Activated naive CD8-positive, alpha-beta T cell treated with anti-CD3 and anti-CD28 coated beads, Interleukin-2, amount 50 U/mL, for 24 hours (primary cell): ENCODE measurements around the gene YIF1B.

Source experiments
- ATAC-seq: fragments of 150-1000 bp; cut with Tn5 transposase; one replicate; pipeline ENCODE4 v1.10.0; 2021
- DNase-seq: peaks from one replicate; pipeline ENCODE4 v3.0.0; 2021
- H3K27ac Mint-ChIP-seq: one replicate; pipeline ENCODE4 v1.8.0; 2021; ENCODE audit warnings: mild to moderate bottlenecking, mixed read lengths
- H3K27me3 Mint-ChIP-seq: one replicate; pipeline ENCODE4 v1.8.0; 2021; ENCODE audit warnings: mixed read lengths
- H3K36me3 Mint-ChIP-seq: one replicate; pipeline ENCODE4 v1.8.0; 2021; ENCODE audit warnings: low read depth, mixed read lengths
- H3K4me1 Mint-ChIP-seq: one replicate; pipeline ENCODE4 v1.8.0; 2021; ENCODE audit warnings: mixed read lengths
- H3K4me3 Mint-ChIP-seq: one replicate; pipeline ENCODE4 v1.8.0; 2021; ENCODE audit warnings: mild to moderate bottlenecking, moderate library complexity, mixed read lengths
- H3K9me3 Mint-ChIP-seq: one replicate; pipeline ENCODE4 v1.8.0; 2021; ENCODE audit warnings: mixed read lengths

YIF1B gene

GRCh38 chr19:38303517-38304351 lies 12.0 kb downstream of the YIF1B start, which contains the start of gene C19orf33:
Gene C19orf33 (plus strand): TSS chr19:38304251. CDS start chr19:38304262, 11 bp downstream.
- no peaks in the 10 kb centered on the region for H3K9me3 Mint-ChIP-seq
- H3K27ac Mint-ChIP-seq: no peak within 1 kb of the TSS
- H3K4me3 Mint-ChIP-seq: no peak within 1 kb of the TSS
- ATAC-seq (no peak), DNase-seq (no peak)
- H3K36me3 Mint-ChIP-seq: peaks cover 3% of the 10 kb centered on the region
- no peaks in the 10 kb centered on the region for H3K4me1 Mint-ChIP-seq
- H3K27me3 Mint-ChIP-seq: no peaks in the 10 kb centered on the region

GRCh38 chr19:38298821-38299680 lies 16.7 kb downstream of the YIF1B start:
- no peak for DNase-seq

GRCh38 chr19:38294090-38294489 lies 21.7 kb downstream of the YIF1B start:
- H3K4me1 Mint-ChIP-seq: no peaks in the 10 kb centered on the region
- H3K9me3 Mint-ChIP-seq: no peaks in the 10 kb centered on the region
- H3K4me3 Mint-ChIP-seq: no peak overlapping the region
- H3K36me3 Mint-ChIP-seq: no peaks in the 10 kb centered on the region
- H3K27me3 Mint-ChIP-seq: no peaks in the 10 kb centered on the region
- no peak overlapping the region for H3K27ac Mint-ChIP-seq
- ATAC-seq (no peak), DNase-seq (no peak)

More at GRCh38 chr19:38298821-38299680, 16.7 kb downstream of the YIF1B start:
- Mint-ChIP-seq H3K36me3 (no peaks in the 10 kb centered on the region), H3K4me3 (no peak overlapping the region), H3K4me1 (no peaks in the 10 kb centered on the region), H3K27me3 (no peaks in the 10 kb centered on the region), H3K9me3 (no peaks in the 10 kb centered on the region), H3K27ac (no peak overlapping the region)
- no peak for ATAC-seq

GRCh38 chr19:38293281-38293680 lies 22.5 kb downstream of the YIF1B start:
- H3K27me3 Mint-ChIP-seq: no peaks in the 10 kb centered on the region
- H3K4me1 Mint-ChIP-seq: no peaks in the 10 kb centered on the region
- no peak for ATAC-seq
- H3K4me3 Mint-ChIP-seq: no peak overlapping the region
- H3K9me3 Mint-ChIP-seq: no peaks in the 10 kb centered on the region
- no peak overlapping the region for H3K27ac Mint-ChIP-seq
- no peak for DNase-seq
- no peaks in the 10 kb centered on the region for H3K36me3 Mint-ChIP-seq

GRCh38 chr19:38291855-38292254 lies 23.9 kb downstream of the YIF1B start:
- Mint-ChIP-seq H3K27ac (no peak overlapping the region), H3K9me3 (no peaks in the 10 kb centered on the region), H3K27me3 (no peaks in the 10 kb centered on the region), H3K4me1 (no peaks in the 10 kb centered on the region), H3K36me3 (no peaks in the 10 kb centered on the region), H3K4me3 (no peak overlapping the region)
- ATAC-seq: no peak
- no peak for DNase-seq

- no peaks in the 10 kb centered on the region for H3K9me3 Mint-ChIP-seq
- H3K4me3 Mint-ChIP-seq: no peak overlapping the region
- no peak for DNase-seq
- H3K27ac Mint-ChIP-seq: no peak overlapping the region
- H3K27me3 Mint-ChIP-seq: no peaks in the 10 kb centered on the region
- H3K36me3 Mint-ChIP-seq: no peaks in the 10 kb centered on the region
- H3K4me1 Mint-ChIP-seq: no peaks in the 10 kb centered on the region
- ATAC-seq: no peak
Observed at GRCh38 chr19:38290631-38291147, 25.1 kb downstream of the YIF1B start.

- DNase-seq (no peak), ATAC-seq (no peak)
- no peak overlapping the region for H3K4me3 Mint-ChIP-seq
- no peaks in the 10 kb centered on the region for H3K4me1 Mint-ChIP-seq
- H3K27ac Mint-ChIP-seq: no peak overlapping the region
- H3K36me3 Mint-ChIP-seq: no peaks in the 10 kb centered on the region
- H3K27me3 Mint-ChIP-seq: no peaks in the 10 kb centered on the region
- no peaks in the 10 kb centered on the region for H3K9me3 Mint-ChIP-seq
Observed at GRCh38 chr19:38289955-38290354, 25.8 kb downstream of the YIF1B start.

GRCh38 chr19:38288123-38288855 lies 27.5 kb downstream of the YIF1B start:
- no peak for ATAC-seq
- H3K27me3 Mint-ChIP-seq: no peaks in the 10 kb centered on the region
- DNase-seq: no peak
- no peak overlapping the region for H3K4me3 Mint-ChIP-seq
- no peaks in the 10 kb centered on the region for H3K36me3 Mint-ChIP-seq
- H3K27ac Mint-ChIP-seq: no peak overlapping the region
- no peaks in the 10 kb centered on the region for H3K4me1 Mint-ChIP-seq
- no peaks in the 10 kb centered on the region for H3K9me3 Mint-ChIP-seq

GRCh38 chr19:38287604-38288003 lies 28.1 kb downstream of the YIF1B start:
- H3K9me3 Mint-ChIP-seq: no peaks in the 10 kb centered on the region
- H3K27ac Mint-ChIP-seq: no peak overlapping the region
- no peaks in the 10 kb centered on the region for H3K4me1 Mint-ChIP-seq
- no peaks in the 10 kb centered on the region for H3K36me3 Mint-ChIP-seq
- no peaks in the 10 kb centered on the region for H3K27me3 Mint-ChIP-seq
- no peak for ATAC-seq
- no peak overlapping the region for H3K4me3 Mint-ChIP-seq
- no peak for DNase-seq

- Mint-ChIP-seq H3K4me1 (peaks cover 7% of the 10 kb centered on the region), H3K27me3 (no peaks in the 10 kb centered on the region), H3K36me3 (no peaks in the 10 kb centered on the region), H3K4me3 (no peak overlapping the region), H3K27ac (no peak overlapping the region), H3K9me3 (no peaks in the 10 kb centered on the region)
- ATAC-seq: no peak
- DNase-seq: no peak
Observed at GRCh38 chr19:38285567-38285966, 30.2 kb downstream of the YIF1B start.

- H3K9me3 Mint-ChIP-seq: no peaks in the 10 kb centered on the region
- ATAC-seq (no peak), DNase-seq (no peak)
- no peak overlapping the region for H3K4me3 Mint-ChIP-seq
- peaks cover 7% of the 10 kb centered on the region for H3K4me1 Mint-ChIP-seq
- no peaks in the 10 kb centered on the region for H3K27me3 Mint-ChIP-seq
- H3K27ac Mint-ChIP-seq: no peak overlapping the region
- H3K36me3 Mint-ChIP-seq: no peaks in the 10 kb centered on the region
Observed at GRCh38 chr19:38284422-38284821, 31.3 kb downstream of the YIF1B start.

GRCh38 chr19:38283271-38283670 lies 32.5 kb downstream of the YIF1B start:
- no peak for ATAC-seq
- H3K9me3 Mint-ChIP-seq: no peaks in the 10 kb centered on the region
- DNase-seq: no peak
- peaks cover 7% of the 10 kb centered on the region for H3K4me1 Mint-ChIP-seq
- no peaks in the 10 kb centered on the region for H3K27me3 Mint-ChIP-seq
- H3K27ac Mint-ChIP-seq: no peak overlapping the region
- no peaks in the 10 kb centered on the region for H3K36me3 Mint-ChIP-seq
- H3K4me3 Mint-ChIP-seq: no peak overlapping the region

- DNase-seq (no peak), ATAC-seq (peak; percentile 49)
- no peaks in the 10 kb centered on the region for H3K9me3 Mint-ChIP-seq
- no peak overlapping the region for H3K4me3 Mint-ChIP-seq
- H3K27me3 Mint-ChIP-seq: no peaks in the 10 kb centered on the region
- H3K4me1 Mint-ChIP-seq: peaks cover 7% of the 10 kb centered on the region
- H3K27ac Mint-ChIP-seq: peak overlapping the region; percentile 8
- H3K36me3 Mint-ChIP-seq: no peaks in the 10 kb centered on the region
Observed at GRCh38 chr19:38281811-38282566, 33.8 kb downstream of the YIF1B start.
